HUES6 (cell line): ENCODE measurements around the gene IL26.

Experiments used
- H3K27ac ChIP-seq: 2 replicates; pipeline ENCODE4 v1.7.0; 2013; ENCODE audit warnings: low read depth, mild to moderate bottlenecking, low read length, inconsistent platforms
- H3K27me3 ChIP-seq: 2 replicates; pipeline ENCODE4 v1.6.1; 2013; ENCODE audit warnings: low read length; ENCODE audit not compliant: control insufficient read depth, insufficient read depth
- H3K36me3 ChIP-seq: 2 replicates; pipeline ENCODE4 v1.6.1; 2013; ENCODE audit warnings: low read length; ENCODE audit not compliant: control insufficient read depth, insufficient read depth
- H3K4me1 ChIP-seq: 2 replicates; pipeline ENCODE4 v1.6.1; 2013; ENCODE audit warnings: low read length; ENCODE audit not compliant: control insufficient read depth, insufficient read depth
- H3K4me3 ChIP-seq: 2 replicates; pipeline ENCODE4 v1.5.1; 2013; ENCODE audit warnings: low read depth, low read length
- H3K9ac ChIP-seq: one replicate; pipeline ENCODE4 v1.6.1; 2013; ENCODE audit warnings: mild to moderate bottlenecking, low read length
- H3K9me3 ChIP-seq: 2 replicates; pipeline ENCODE4 v1.6.1; 2013; ENCODE audit warnings: low read depth, low read length; ENCODE audit not compliant: control insufficient read depth, insufficient read depth

IL26 gene

DNA sequence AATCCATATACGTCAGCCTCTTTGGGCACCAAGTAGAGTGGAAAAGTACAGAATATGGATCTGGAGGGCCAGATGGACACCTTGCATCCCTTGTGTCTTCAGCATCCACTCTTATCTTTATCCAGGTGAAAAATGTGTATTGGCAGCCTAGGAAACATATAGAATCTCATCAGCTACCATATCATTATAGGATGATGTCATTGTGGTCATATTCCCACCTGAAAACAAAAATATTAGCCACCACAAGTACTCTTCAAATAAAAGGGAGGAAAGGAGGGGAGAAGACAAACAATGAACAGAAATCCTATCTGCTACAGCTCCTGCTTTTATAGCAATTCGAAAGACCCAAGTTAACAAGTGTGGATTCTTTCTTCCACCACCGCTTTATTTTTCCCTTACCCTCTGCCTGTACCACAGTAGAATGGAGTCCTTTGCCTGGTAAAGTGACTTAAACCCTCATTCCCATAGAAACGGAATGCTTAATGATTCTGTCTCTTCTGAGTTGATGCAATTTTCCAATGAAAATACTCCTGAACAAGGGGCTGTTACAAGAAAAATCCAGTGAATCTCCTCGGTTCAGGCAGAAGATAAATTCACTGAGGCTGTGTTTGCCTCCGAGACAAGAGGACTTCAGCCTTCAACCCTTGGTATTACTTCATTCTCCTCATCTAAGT lies 13.8 kb upstream of the IL26 start:
- Histone ChIP-seq H3K9ac (no peak overlapping the region), H3K36me3 (no peaks in the 10 kb centered on the region), H3K4me1 (no peaks in the 10 kb centered on the region), H3K4me3 (no peak overlapping the region), H3K27ac (no peak overlapping the region), H3K9me3 (no peaks in the 10 kb centered on the region), H3K27me3 (no peaks in the 10 kb centered on the region)

DNA sequence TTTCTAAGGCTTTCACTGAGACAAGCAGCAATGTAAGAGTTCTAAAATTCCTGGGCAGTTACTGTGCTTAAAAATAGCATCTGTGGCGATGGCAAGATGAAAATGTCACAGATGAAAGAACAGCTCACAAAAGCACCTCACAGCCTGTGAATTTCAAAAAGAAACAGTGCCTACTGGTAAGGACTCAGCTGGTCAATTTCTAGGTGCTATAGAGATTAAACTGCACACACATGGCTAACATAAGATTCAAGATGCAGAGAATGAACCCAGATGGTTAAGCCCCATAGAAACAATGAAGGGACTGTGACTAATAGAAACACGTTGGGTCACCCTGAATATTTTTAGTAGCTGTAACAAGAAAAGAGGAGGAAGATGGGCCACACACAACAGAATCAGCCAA lies 12.0 kb upstream of the IL26 start:
- no peak overlapping the region for H3K4me3 ChIP-seq
- H3K27me3 ChIP-seq: no peaks in the 10 kb centered on the region
- no peaks in the 10 kb centered on the region for H3K36me3 ChIP-seq
- no peak overlapping the region for H3K27ac ChIP-seq
- H3K9me3 ChIP-seq: no peaks in the 10 kb centered on the region
- no peaks in the 10 kb centered on the region for H3K4me1 ChIP-seq
- no peak overlapping the region for H3K9ac ChIP-seq

DNA sequence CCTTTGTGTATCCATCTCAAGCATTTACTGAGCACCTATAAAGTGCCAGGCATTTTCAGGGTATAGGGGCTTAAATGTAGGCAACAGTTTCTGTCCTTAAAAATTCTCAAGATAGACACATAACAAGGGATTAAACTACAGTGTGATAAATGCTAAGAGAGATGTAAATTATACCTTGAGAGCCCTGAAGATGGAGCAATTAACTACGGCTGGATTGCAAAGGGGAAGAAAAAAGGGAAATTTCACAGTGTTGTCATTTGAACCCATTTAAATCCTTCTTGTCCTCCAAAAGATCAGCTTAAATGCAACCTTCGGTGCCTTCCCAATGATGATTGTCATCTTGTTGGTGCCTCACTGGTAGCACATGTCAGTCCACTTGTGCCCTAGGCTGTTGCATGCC lies 11.5 kb upstream of the IL26 start:
- H3K27ac ChIP-seq: no peak overlapping the region
- H3K4me3 ChIP-seq: no peak overlapping the region
- H3K9me3 ChIP-seq: no peaks in the 10 kb centered on the region
- H3K36me3 ChIP-seq: no peaks in the 10 kb centered on the region
- H3K4me1 ChIP-seq: no peaks in the 10 kb centered on the region
- H3K27me3 ChIP-seq: no peaks in the 10 kb centered on the region
- no peak overlapping the region for H3K9ac ChIP-seq

DNA sequence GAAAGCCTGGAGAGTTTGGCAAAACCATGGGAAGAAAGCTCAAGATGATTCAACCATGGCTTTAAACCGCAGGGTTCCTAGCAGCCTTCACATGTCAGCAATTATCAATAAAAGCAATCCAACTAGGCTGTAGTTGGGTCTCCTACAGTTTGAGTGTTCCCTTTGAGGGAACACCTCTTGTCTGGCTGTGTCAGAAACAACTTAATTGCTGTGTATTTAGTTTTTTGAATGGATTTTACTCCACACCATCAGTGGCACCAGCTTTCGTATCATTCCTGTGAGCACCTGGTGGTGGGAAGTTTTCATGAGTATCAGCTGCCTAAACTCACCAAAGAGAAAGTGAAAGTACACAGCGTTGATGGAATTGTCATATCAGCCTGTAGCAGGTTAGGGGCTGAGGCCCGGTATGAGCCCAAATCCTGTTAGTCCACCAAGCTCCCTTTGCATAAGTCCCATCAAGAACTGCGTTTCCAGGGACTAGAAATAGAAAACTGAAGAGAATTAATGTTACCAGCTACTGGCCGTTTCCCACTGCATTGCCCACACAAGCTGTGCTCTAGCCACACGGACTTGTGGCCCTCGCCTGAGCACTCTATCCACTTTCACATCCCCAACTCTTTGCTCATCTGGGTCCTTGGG lies 10.9 kb upstream of the IL26 start:
- no peak overlapping the region for H3K27ac ChIP-seq
- no peaks in the 10 kb centered on the region for H3K27me3 ChIP-seq
- H3K4me3 ChIP-seq: no peak overlapping the region
- H3K36me3 ChIP-seq: no peaks in the 10 kb centered on the region
- H3K4me1 ChIP-seq: no peaks in the 10 kb centered on the region
- no peak overlapping the region for H3K9ac ChIP-seq
- H3K9me3 ChIP-seq: no peaks in the 10 kb centered on the region

DNA sequence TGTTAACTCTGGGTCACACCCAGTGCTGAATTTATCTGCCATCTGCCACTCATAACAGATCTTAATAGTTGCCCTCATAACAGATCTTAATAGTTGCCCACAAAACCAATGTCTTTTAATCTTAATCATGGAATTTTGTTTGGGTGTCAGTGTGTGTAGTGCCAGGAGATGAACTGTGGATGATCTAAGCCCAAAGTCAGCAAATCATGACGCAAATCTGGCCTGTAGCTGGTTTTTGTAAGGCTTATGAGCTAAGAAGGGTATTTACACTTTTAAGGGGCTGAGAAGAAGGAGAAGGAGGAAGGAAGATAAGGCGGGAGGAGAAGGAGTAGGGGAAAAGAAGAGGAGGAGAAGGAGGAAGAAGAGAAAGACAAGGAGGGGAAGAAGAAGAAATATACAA lies 10.0 kb upstream of the IL26 start:
- H3K9ac ChIP-seq: no peak overlapping the region
- no peaks in the 10 kb centered on the region for H3K9me3 ChIP-seq
- H3K36me3 ChIP-seq: no peaks in the 10 kb centered on the region
- H3K4me1 ChIP-seq: no peaks in the 10 kb centered on the region
- H3K27ac ChIP-seq: no peak overlapping the region
- no peaks in the 10 kb centered on the region for H3K27me3 ChIP-seq
- H3K4me3 ChIP-seq: no peak overlapping the region

DNA sequence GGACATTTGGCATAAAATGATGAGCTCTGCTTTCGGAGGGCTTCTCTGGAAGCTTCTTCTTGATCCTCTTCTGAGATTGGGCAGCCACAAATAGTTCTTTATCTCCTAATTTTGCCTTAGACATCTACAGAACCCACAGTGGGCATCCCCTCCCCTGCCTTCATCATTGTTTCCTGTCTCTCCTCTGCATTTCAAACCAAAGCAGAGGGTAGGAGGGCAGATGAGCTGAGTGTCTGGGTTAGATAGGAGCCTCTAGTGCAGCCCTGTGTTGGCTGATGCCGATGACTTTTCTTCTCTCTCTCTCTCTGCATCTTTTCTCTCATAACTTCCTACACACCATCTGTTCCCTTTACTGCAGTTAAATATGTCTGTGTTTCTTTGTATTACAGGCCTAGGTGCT lies 8.5 kb upstream of the IL26 start:
- no peak overlapping the region for H3K4me3 ChIP-seq
- no peaks in the 10 kb centered on the region for H3K27me3 ChIP-seq
- no peak overlapping the region for H3K27ac ChIP-seq
- no peaks in the 10 kb centered on the region for H3K36me3 ChIP-seq
- no peak overlapping the region for H3K9ac ChIP-seq
- H3K4me1 ChIP-seq: no peaks in the 10 kb centered on the region
- no peaks in the 10 kb centered on the region for H3K9me3 ChIP-seq

DNA sequence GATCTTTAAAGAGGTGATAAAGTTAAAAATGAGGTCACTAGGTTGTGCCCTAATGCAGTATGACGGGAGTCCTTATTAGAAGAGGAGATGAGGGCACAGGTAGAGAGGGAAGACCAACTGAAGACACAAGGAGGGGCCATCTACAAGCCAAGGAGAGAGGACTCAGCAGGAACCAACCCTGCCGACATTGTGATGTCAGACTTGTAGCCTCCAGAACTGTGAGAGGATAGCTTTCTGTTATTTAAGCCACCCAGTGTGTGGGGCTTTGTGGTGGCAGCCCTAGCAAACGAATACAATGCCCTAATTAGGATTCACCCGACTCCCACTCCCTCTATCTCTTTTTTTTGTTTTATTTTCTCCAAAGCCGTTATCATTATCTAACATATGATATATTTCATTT lies 7.9 kb upstream of the IL26 start:
- H3K4me3 ChIP-seq: no peak overlapping the region
- no peaks in the 10 kb centered on the region for H3K9me3 ChIP-seq
- no peaks in the 10 kb centered on the region for H3K27me3 ChIP-seq
- no peak overlapping the region for H3K9ac ChIP-seq
- no peaks in the 10 kb centered on the region for H3K4me1 ChIP-seq
- no peaks in the 10 kb centered on the region for H3K36me3 ChIP-seq
- H3K27ac ChIP-seq: no peak overlapping the region

DNA sequence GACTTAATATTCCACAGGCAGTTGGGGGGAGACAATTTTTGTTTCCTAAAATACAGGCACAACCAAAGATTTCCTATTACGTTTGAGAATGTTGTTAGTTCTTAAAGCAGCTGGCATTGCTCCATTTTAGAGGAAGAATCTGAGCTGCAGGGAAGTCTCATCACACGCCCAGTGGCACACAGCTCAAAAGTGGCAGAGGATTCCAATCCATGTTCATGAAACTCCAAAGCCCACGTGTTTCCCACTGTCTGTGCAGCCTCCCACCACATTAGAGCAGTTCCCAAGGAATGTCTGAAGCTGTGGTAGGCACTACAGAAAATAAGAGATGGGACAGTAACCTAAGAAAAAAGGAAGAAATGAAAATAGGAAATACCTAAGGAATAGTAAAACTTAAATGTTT lies 6.1 kb upstream of the IL26 start:
- Histone ChIP-seq H3K9me3 (no peaks in the 10 kb centered on the region), H3K4me3 (no peak overlapping the region), H3K27ac (no peak overlapping the region), H3K36me3 (no peaks in the 10 kb centered on the region), H3K9ac (no peak overlapping the region), H3K27me3 (no peaks in the 10 kb centered on the region), H3K4me1 (no peaks in the 10 kb centered on the region)

DNA sequence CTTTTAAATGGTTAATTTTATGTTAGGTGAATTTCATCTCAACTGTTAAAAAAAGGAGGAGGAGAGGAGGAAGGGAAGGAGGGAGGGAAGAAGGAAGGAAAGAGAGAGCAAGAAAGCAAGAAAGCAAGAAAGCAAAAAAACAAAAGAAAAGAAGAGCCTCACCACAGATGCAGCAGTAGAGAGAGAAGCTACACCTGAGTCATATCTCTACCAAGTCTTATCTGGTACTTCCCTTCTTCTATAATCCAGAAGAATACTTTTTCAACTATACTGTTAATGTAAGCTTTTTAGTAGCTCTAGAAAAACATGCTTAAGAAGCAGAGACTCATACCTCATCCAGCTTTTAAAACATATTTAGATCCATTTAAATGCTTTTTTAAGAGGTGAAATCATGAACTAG lies 5.6 kb upstream of the IL26 start:
- Histone ChIP-seq H3K4me1 (no peaks in the 10 kb centered on the region), H3K27me3 (no peaks in the 10 kb centered on the region), H3K4me3 (no peak overlapping the region), H3K9me3 (no peaks in the 10 kb centered on the region), H3K36me3 (no peaks in the 10 kb centered on the region), H3K9ac (no peak overlapping the region), H3K27ac (no peak overlapping the region)

DNA sequence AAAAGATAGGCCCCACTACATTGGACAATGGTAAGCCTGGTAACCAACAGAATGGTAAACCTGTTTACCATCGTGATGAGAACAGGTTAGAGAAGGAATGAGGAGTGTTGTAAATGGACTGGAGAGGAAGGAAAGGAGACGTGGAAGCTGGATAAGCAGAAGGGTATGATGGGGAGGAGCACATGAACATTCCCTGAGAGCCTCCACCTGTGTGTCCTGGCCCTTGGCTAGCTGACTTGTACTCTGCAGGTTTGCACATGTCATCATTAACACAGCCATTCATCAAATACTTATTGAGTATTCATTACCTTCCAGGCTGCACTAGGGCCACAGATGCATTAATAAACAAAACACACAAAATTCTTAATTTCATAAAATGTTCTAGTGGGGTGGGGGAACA lies 4.3 kb upstream of the IL26 start:
- H3K36me3 ChIP-seq: no peaks in the 10 kb centered on the region
- H3K9ac ChIP-seq: no peak overlapping the region
- no peaks in the 10 kb centered on the region for H3K9me3 ChIP-seq
- H3K27me3 ChIP-seq: no peaks in the 10 kb centered on the region
- H3K4me3 ChIP-seq: no peak overlapping the region
- no peak overlapping the region for H3K27ac ChIP-seq
- H3K4me1 ChIP-seq: no peaks in the 10 kb centered on the region

DNA sequence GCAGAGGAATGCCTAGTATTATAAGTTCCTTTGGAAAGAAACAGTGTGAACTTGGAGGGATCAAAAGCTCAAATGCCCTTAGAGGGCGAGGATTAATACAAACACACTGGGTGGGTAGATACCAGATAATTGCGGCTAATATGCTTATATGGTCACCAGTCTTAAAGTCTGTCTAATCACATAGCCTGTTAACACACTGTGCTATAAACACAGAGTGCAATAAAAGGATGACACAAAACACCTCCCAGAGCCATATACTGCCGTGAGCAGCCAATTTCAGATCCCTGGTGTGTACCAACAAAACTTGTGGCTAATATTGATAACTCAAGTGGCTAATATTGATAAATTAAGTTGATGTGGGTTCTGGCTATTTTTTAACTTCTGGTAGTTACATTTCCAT lies 1.7 kb upstream of the IL26 start:
- Histone ChIP-seq H3K4me3 (no peak overlapping the region), H3K4me1 (no peaks in the 10 kb centered on the region), H3K27me3 (no peaks in the 10 kb centered on the region), H3K27ac (no peak overlapping the region), H3K36me3 (no peaks in the 10 kb centered on the region), H3K9me3 (no peaks in the 10 kb centered on the region), H3K9ac (no peak overlapping the region)
